Measurements from ENCODE around the gene TNFAIP8. TPM values are rescaled to one million over a fixed set of nuclear protein-coding genes. Genes with fewer than 3 reads are reported as not detected.
A peak's percentile ranks its signal among the peaks of the same experiment; 100 is the strongest.

TNFAIP8 gene
- total and polyA plus RNA-seq, 10 of the 15 experiments (the other 5 are each of a cell fraction or from before 2014, with no cell fraction given) = 124 to 324 (median 177) TPM

DNA sequence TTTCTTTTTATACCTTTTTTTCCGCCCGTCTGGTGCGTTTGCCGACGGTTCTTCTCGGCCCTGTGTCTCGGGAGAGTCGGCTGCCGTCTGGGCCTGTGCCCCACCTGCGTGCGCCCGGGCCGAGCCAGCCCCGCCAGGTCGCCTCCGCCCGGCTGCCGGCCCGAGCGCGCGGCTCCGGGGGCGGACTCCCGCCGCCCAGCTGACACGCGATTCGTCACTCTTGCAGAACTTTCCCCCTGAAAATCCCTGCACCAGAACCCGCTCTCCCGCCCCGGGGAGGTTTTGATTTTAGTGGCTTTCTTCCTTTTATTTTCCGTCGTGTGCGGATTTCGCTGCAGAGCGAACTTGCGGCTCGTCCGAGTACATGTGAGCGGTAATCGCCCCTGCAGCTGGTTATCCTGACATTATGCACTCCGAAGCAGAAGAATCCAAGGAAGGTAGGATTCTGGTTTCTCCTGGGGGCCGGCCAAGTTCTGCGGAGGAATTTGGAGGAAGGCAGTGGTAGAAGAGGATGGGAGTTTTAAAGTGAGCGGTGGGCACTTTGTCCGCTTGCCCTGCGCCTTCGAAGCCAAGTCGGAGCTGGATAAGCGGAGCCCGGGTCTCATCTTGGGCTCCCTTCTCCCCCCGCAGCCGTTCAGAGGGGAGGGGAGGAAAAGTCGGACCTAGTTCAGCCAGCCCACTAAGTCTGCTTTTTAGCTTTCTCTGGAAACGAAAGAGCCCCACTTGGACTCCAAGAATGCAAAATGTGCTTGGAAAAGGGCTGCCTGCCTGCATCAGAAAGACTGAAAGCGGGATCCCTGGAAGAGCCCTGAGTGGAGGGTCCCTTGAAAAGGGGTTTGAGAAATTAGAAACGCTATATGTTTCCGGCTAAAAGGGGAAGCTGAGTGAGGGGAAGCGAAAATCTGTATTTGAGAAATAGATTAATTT, at the start of gene TNFAIP8 (continued):
- TF ChIP-seq, protein P1, sequence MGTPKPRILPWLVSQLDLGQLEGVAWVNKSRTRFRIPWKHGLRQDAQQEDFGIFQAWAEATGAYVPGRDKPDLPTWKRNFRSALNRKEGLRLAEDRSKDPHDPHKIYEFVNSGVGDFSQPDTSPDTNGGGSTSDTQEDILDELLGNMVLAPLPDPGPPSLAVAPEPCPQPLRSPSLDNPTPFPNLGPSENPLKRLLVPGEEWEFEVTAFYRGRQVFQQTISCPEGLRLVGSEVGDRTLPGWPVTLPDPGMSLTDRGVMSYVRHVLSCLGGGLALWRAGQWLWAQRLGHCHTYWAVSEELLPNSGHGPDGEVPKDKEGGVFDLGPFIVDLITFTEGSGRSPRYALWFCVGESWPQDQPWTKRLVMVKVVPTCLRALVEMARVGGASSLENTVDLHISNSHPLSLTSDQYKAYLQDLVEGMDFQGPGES (IDR thresholded peaks at IDR 0.05) = no peak
- TF ChIP-seq ZNF384 (IDR thresholded peaks at IDR 0.05; ENCODE audit: borderline replicate concordance, low read depth, low read length) (no peak), SUZ12 (IDR thresholded peaks at IDR 0.05; ENCODE audit: unreplicated experiment) (no peak), ZNF207 (IDR thresholded peaks at IDR 0.05; ENCODE audit: borderline replicate concordance) (no peak), TCF12 (IDR thresholded peaks at IDR 0.05; ENCODE audit: low read depth, low read length) (peak; percentile 81), RBBP5 (conservative IDR thresholded peaks at IDR 0.05) (no peak), SRF (IDR thresholded peaks at IDR 0.05; ENCODE audit: low read depth in 2 of 2, low read length in 2 of 2) (no peak), POLR2A (IDR thresholded peaks at IDR 0.05; ENCODE audit: low read depth, low read length) (peak; percentile 74), SREBF1 (IDR thresholded peaks at IDR 0.05; ENCODE audit: low read length) (no peak), NRF1 (conservative IDR thresholded peaks at IDR 0.05; ENCODE audit: low read depth, low read length) (no peak), GABPA (IDR thresholded peaks at IDR 0.05; ENCODE audit: low read depth) (0 out of 2 replicates have a peak, but pooled peaks have one; percentile 21), CHD4 (IDR thresholded peaks at IDR 0.05) (no peak), BMI1 (IDR thresholded peaks at IDR 0.05; ENCODE audit: borderline replicate concordance) (no peak), SMARCA5 (IDR thresholded peaks at IDR 0.05) (no peak; the same call in 1 of the 2 replicates), ZNF217 (IDR thresholded peaks at IDR 0.05) (0 out of 2 replicates have a peak, but pooled peaks have one; percentile 51), ZBTB4 (CRISPR knock-in tag; IDR thresholded peaks at IDR 0.05) (no peak), FOXK2 (IDR thresholded peaks at IDR 0.05) (no peak), TAF1 (IDR thresholded peaks at IDR 0.05; ENCODE audit: borderline replicate concordance, low read depth, low read length) (peak; percentile 74; the same call in 1 of the 2 replicates), PAX5 (IDR thresholded peaks at IDR 0.05; ENCODE audit: borderline replicate concordance, low read depth, low read length) (peak; percentile 57; the same call in 1 of the 2 replicates), RFX5 (IDR thresholded peaks at IDR 0.05; ENCODE audit: low read depth, low read length) (no peak)
- TF ChIP-seq, protein P2, sequence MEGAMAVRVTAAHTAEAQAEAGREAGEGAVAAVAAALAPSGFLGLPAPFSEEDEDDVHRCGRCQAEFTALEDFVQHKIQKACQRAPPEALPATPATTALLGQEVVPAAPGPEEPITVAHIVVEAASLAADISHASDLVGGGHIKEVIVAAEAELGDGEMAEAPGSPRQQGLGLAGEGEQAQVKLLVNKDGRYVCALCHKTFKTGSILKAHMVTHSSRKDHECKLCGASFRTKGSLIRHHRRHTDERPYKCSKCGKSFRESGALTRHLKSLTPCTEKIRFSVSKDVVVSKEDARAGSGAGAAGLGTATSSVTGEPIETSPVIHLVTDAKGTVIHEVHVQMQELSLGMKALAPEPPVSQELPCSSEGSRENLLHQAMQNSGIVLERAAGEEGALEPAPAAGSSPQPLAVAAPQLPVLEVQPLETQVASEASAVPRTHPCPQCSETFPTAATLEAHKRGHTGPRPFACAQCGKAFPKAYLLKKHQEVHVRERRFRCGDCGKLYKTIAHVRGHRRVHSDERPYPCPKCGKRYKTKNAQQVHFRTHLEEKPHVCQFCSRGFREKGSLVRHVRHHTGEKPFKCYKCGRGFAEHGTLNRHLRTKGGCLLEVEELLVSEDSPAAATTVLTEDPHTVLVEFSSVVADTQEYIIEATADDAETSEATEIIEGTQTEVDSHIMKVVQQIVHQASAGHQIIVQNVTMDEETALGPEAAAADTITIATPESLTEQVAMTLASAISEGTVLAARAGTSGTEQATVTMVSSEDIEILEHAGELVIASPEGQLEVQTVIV (IDR thresholded peaks at IDR 0.05; ENCODE audit: borderline replicate concordance, partially characterized antibody) = no peak
- TF ChIP-seq, protein P3, sequence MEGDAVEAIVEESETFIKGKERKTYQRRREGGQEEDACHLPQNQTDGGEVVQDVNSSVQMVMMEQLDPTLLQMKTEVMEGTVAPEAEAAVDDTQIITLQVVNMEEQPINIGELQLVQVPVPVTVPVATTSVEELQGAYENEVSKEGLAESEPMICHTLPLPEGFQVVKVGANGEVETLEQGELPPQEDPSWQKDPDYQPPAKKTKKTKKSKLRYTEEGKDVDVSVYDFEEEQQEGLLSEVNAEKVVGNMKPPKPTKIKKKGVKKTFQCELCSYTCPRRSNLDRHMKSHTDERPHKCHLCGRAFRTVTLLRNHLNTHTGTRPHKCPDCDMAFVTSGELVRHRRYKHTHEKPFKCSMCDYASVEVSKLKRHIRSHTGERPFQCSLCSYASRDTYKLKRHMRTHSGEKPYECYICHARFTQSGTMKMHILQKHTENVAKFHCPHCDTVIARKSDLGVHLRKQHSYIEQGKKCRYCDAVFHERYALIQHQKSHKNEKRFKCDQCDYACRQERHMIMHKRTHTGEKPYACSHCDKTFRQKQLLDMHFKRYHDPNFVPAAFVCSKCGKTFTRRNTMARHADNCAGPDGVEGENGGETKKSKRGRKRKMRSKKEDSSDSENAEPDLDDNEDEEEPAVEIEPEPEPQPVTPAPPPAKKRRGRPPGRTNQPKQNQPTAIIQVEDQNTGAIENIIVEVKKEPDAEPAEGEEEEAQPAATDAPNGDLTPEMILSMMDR (IDR thresholded peaks at IDR 0.05 in 2 of 3, conservative IDR thresholded peaks at IDR 0.05 in 1 of 3; ENCODE audit: control insufficient read depth in 2 of 3, extremely low read depth in 1 of 3, insufficient read depth in 1 of 3, low read depth in 3 of 3, low read length in 3 of 3) = no peak

Measured in GM12878 (cell line).